Mucosa of descending colon (tissue), 3 donors: ENCODE results near the gene ARHGEF1. TPM values are rescaled to one million over a fixed set of nuclear protein-coding genes. Genes with fewer than 3 reads are reported as not detected.

Experiments used
- ATAC-seq: fragments of 200-7000 bp; cut with Tn5 transposase; one replicate; pipeline ENCODE4 v1.9.1; 2020; ENCODE audit warnings: mild to moderate bottlenecking, moderate library complexity
- DNase-seq, 3 donors: peaks; one replicate each; pipeline ENCODE4 v3.0.0-alpha.2; 2020
- H3K36me3 ChIP-seq: fragments of 200-600 bp; one replicate; pipeline ENCODE4 v1.8.0; 2021; ENCODE audit warnings: low read depth, mild to moderate bottlenecking
- H3K4me1 ChIP-seq: fragments of 200-600 bp; one replicate; pipeline ENCODE4 v1.8.0; 2021; ENCODE audit warnings: low read depth, mild to moderate bottlenecking
- H3K4me3 ChIP-seq: fragments of 200-600 bp; one replicate; pipeline ENCODE4 v1.8.0; 2021; ENCODE audit warnings: mild to moderate bottlenecking
- H3K9me3 ChIP-seq: fragments of 200-600 bp; one replicate; pipeline ENCODE4 v1.8.0; 2021; ENCODE audit warnings: mild to moderate bottlenecking
- intact Hi-C, 2 donors: fragments of 100-400 bp; cut with DNase I in 1 of 2; cut with micrococcal nuclease in 1 of 2; formaldehyde crosslinking; loops; one replicate each; pipeline versions ENCODE4 v1.11.0 to v1.11.1; 2022; cut with DNase I, micrococcal nuclease
- total RNA-seq, 3 donors: library from RNA; stranded (reverse); fragmentation: NEBNext Ultra II Directional in 2 of 3; extraction: Animal tissue kit (Norgen Biotek cat#: 25700) in 2 of 3; gene quantifications; one replicate each; pipeline versions ENCODE4 v1.2.1 to v1.2.4, GENCODE V29; 2021 to 2023
- TF ChIP-seq, protein P1 (sequence below): fragments of 200-600 bp; IDR thresholded peaks from one replicate; pipeline ENCODE4 v1.8.0; 2022; ENCODE audit warnings: antibody characterized with exemption, mild to moderate bottlenecking
- donor health status: DM: no; HTN: no; CAD: no; lungs with moderate emphysema.
- donor health status: DM: no; HTN: no; CAD: no.
- donor health status: DM: no; HTN: yes; CAD: no.

The ARHGEF1 gene
- total RNA-seq, 3 donors from 2014 or later, result 84.9 to 125 (median 92.3) TPM

DNA sequence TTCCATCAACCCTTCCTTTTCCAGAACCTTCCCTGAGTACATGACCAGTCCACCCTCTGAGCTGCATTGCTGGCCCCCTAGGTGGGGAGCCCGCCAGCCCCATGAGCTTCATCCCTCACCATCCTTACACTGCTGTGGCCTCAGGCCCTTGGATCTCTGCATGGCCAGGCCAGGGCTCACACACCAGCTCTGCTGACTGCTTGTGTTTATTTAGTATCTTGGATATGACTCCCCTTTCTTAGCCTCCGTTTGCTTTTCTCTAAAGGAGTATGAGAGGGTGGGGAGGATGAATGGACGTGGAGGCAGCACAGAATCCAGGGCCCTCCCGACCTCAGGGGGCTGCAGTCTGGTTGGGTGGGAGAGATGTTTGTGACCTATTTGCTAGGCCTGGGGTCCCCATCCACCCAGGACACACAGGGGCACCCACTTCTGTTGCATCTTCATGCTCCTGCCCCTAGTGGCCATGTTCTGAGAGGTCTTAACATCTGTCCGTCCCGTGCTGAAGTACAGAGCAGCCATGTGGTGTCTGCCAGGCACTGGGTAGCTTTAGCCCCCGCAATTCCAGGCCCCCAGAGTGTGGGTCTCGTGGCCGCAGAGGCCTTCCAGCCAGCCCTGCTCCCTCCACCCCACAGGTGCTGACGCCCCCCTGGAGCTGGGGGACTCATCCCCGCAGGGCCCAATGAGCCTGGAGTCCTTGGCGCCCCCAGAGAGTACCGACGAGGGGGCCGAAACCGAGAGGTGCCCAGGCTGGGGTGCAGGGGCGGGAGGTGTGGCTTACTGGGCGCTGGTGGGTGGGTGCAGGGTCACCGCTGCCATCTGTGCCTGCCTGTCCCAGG, 13.0 kb downstream of the ARHGEF1 start:
- TF ChIP-seq, protein P1, sequence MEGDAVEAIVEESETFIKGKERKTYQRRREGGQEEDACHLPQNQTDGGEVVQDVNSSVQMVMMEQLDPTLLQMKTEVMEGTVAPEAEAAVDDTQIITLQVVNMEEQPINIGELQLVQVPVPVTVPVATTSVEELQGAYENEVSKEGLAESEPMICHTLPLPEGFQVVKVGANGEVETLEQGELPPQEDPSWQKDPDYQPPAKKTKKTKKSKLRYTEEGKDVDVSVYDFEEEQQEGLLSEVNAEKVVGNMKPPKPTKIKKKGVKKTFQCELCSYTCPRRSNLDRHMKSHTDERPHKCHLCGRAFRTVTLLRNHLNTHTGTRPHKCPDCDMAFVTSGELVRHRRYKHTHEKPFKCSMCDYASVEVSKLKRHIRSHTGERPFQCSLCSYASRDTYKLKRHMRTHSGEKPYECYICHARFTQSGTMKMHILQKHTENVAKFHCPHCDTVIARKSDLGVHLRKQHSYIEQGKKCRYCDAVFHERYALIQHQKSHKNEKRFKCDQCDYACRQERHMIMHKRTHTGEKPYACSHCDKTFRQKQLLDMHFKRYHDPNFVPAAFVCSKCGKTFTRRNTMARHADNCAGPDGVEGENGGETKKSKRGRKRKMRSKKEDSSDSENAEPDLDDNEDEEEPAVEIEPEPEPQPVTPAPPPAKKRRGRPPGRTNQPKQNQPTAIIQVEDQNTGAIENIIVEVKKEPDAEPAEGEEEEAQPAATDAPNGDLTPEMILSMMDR, result no peak
- no peaks in the 10 kb centered on the region for H3K36me3 ChIP-seq
- ATAC-seq, result no peak
- H3K4me1 ChIP-seq, result no peaks in the 10 kb centered on the region
- DNase-seq, result no peak
- no peaks in the 10 kb centered on the region for H3K9me3 ChIP-seq
- H3K4me3 ChIP-seq, result no peak overlapping the region
- intact Hi-C loops, result no loop called here

DNA sequence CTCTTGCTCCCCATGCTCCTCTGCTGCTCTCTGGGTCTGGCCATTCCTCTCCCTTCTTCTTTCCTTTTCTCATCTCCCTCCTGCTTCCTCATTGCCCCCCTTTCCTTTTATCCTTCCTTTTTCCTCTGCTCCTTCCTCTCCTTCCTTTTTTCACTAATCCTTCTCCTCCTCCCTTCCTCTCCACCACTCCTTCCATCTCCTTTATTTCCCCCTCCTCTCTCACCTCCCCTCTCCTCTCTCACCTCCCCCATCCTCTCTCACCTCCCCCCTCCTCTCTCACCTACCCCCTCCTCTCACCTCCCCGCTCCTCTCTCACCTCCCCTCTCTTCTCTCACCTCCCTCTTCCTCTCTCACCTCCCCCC, 13.6 kb downstream of the ARHGEF1 start:
- no peaks in the 10 kb centered on the region for H3K4me1 ChIP-seq
- TF ChIP-seq, protein P1, result no peak
- intact Hi-C loops, result no loop called here
- no peak for DNase-seq
- no peak for ATAC-seq
- H3K9me3 ChIP-seq, result no peaks in the 10 kb centered on the region
- no peaks in the 10 kb centered on the region for H3K36me3 ChIP-seq
- no peak overlapping the region for H3K4me3 ChIP-seq

DNA sequence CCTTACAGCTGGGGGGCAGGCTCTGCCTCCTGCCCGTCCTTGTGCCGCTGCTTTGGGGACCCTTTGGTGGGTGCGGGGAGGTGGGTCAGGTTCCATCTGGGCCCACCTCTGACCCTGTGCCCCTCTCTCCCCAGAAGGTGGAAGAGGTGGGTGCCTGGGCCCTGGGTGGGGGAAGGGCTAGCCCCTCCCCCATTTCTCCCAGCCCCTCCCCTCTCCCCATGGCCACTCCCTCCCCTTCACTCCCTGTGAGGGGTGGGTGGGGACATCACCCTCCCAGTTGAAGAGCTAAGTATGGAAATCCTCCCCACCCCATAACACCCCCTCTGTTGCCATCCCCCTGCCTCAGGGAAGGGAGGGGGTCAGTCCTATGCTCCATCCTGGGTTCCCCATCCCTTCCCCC, 14.2 kb downstream of the ARHGEF1 start:
- Histone ChIP-seq H3K9me3 (no peaks in the 10 kb centered on the region), H3K36me3 (no peaks in the 10 kb centered on the region), H3K4me3 (no peak overlapping the region), H3K4me1 (no peaks in the 10 kb centered on the region)
- ATAC-seq (no peak), DNase-seq (no peak)
- intact Hi-C loops, result no loop called here
- TF ChIP-seq, protein P1, result no peak

DNA sequence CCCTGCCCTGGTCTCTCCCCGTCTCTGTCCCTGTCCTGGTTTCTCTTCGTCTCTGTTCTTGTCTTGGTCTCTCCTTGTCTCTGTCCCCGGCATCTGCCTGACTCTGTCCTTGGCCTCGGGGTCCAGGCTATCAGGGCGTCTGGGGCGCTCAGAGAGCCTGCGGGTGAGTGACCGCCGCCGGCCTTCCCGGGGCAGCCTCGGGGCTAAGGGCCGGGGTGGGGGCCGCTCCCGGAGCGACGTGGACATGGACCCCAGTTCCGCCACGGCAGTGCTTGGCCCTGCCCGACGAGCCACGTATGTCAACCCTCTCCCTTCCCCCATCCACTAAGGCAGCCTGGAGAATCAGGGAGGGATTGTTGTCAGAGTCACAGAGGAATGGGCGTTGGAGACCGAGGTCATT, 14.8 kb downstream of the ARHGEF1 start:
- no peaks in the 10 kb centered on the region for H3K9me3 ChIP-seq
- no peaks in the 10 kb centered on the region for H3K4me1 ChIP-seq
- H3K4me3 ChIP-seq, result no peak overlapping the region
- TF ChIP-seq, protein P1, result no peak
- intact Hi-C loops, result no loop called here
- ATAC-seq, result no peak
- DNase-seq, result no peak
- no peaks in the 10 kb centered on the region for H3K36me3 ChIP-seq

DNA sequence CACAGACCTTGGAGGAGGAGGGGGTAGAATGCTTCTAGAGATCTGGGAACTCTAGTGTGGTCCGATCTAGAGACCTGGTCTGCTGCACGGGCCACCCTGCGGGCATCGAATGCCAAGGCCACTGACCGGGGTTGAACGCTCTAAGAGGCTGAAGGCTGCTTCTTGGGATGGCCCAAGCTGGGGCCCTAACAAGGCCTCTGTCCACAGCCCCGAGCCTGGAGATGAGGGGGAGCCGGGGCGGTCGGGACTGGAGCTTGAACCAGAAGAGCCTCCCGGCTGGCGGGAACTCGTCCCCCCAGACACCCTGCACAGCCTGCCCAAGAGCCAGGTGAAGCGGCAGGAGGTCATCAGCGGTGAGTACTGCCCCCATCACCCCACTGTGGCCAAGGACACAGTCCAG, 15.3 kb downstream of the ARHGEF1 start:
- ATAC-seq (no peak), DNase-seq (no peak)
- Histone ChIP-seq H3K4me3 (no peak overlapping the region), H3K4me1 (peaks cover 2% of the 10 kb centered on the region), H3K36me3 (no peaks in the 10 kb centered on the region), H3K9me3 (no peaks in the 10 kb centered on the region)
- intact Hi-C loops, result no loop called here
- TF ChIP-seq, protein P1, result no peak
